ENCODE results near the gene CCSER2.

Gene CCSER2

DNA sequence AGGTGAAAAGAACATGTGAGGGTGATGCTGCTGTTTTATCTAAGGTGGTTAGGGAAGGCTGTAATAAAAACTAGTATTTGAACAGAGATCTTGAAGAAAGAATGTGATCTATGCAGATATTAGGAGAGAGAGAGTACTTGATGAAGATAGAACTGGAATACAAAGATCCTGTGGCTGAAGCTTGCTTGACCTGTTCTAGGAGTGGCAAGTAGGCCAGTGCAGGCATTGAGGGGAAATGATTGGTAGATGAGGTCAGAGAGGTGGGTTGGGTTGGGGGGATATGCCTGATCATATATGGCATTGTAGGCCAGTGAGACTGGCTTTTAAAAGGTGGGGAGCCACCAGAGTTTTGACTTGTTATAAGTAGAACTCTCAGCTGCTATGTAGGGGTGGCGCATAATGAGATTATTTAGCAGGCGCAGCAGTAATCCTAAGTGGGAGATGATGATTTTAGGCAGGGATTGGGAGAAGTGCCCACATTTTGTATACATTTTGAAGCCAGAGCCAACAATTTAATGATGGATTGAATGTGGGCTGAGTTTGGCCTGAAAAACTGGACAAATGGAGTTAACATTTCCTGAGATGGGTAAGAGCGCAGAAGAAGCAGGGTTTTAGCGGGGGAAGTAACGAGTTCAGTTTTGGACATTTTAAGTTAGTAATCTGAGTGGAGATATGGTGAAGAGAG is 8.2 kb downstream of the CCSER2 start:
- ATAC-seq, result peak; percentile 29; the same call in 2 of the 3 replicates
- no peak for TF ChIP-seq ZNF565 (CRISPR knock-in tag; conservative IDR thresholded peaks at IDR 0.05; ENCODE audit: low read depth)
- no peak for TF ChIP-seq TOX (CRISPR knock-in tag; IDR thresholded peaks at IDR 0.05; ENCODE audit: borderline replicate concordance)
- TF ChIP-seq, protein P1, sequence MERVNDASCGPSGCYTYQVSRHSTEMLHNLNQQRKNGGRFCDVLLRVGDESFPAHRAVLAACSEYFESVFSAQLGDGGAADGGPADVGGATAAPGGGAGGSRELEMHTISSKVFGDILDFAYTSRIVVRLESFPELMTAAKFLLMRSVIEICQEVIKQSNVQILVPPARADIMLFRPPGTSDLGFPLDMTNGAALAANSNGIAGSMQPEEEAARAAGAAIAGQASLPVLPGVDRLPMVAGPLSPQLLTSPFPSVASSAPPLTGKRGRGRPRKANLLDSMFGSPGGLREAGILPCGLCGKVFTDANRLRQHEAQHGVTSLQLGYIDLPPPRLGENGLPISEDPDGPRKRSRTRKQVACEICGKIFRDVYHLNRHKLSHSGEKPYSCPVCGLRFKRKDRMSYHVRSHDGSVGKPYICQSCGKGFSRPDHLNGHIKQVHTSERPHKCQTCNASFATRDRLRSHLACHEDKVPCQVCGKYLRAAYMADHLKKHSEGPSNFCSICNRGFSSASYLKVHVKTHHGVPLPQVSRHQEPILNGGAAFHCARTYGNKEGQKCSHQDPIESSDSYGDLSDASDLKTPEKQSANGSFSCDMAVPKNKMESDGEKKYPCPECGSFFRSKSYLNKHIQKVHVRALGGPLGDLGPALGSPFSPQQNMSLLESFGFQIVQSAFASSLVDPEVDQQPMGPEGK (CRISPR knock-in tag; IDR thresholded peaks at IDR 0.05; ENCODE audit: borderline replicate concordance), result no peak
- TF ChIP-seq, protein P2, sequence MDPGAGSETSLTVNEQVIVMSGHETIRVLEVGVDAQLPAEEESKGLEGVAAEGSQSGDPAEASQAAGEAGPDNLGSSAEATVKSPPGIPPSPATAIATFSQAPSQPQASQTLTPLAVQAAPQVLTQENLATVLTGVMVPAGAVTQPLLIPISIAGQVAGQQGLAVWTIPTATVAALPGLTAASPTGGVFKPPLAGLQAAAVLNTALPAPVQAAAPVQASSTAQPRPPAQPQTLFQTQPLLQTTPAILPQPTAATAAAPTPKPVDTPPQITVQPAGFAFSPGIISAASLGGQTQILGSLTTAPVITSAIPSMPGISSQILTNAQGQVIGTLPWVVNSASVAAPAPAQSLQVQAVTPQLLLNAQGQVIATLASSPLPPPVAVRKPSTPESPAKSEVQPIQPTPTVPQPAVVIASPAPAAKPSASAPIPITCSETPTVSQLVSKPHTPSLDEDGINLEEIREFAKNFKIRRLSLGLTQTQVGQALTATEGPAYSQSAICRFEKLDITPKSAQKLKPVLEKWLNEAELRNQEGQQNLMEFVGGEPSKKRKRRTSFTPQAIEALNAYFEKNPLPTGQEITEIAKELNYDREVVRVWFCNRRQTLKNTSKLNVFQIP (CRISPR knock-in tag; IDR thresholded peaks at IDR 0.05; ENCODE audit: borderline replicate concordance, low read depth), result no peak
- TF ChIP-seq TCF4 (CRISPR knock-in tag; IDR thresholded peaks at IDR 0.05; ENCODE audit: borderline replicate concordance), result no peak
- TF ChIP-seq, protein P3, sequence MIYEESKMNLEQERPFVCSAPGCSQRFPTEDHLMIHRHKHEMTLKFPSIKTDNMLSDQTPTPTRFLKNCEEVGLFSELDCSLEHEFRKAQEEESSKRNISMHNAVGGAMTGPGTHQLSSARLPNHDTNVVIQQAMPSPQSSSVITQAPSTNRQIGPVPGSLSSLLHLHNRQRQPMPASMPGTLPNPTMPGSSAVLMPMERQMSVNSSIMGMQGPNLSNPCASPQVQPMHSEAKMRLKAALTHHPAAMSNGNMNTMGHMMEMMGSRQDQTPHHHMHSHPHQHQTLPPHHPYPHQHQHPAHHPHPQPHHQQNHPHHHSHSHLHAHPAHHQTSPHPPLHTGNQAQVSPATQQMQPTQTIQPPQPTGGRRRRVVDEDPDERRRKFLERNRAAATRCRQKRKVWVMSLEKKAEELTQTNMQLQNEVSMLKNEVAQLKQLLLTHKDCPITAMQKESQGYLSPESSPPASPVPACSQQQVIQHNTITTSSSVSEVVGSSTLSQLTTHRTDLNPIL (CRISPR knock-in tag; IDR thresholded peaks at IDR 0.05; ENCODE audit: low read depth), result no peak
- no peak for TF ChIP-seq PPARA (CRISPR knock-in tag; IDR thresholded peaks at IDR 0.05; ENCODE audit: borderline replicate concordance)
- TF ChIP-seq BACH2 (CRISPR knock-in tag; IDR thresholded peaks at IDR 0.05; ENCODE audit: borderline replicate concordance), result no peak
- TF ChIP-seq, protein P4, sequence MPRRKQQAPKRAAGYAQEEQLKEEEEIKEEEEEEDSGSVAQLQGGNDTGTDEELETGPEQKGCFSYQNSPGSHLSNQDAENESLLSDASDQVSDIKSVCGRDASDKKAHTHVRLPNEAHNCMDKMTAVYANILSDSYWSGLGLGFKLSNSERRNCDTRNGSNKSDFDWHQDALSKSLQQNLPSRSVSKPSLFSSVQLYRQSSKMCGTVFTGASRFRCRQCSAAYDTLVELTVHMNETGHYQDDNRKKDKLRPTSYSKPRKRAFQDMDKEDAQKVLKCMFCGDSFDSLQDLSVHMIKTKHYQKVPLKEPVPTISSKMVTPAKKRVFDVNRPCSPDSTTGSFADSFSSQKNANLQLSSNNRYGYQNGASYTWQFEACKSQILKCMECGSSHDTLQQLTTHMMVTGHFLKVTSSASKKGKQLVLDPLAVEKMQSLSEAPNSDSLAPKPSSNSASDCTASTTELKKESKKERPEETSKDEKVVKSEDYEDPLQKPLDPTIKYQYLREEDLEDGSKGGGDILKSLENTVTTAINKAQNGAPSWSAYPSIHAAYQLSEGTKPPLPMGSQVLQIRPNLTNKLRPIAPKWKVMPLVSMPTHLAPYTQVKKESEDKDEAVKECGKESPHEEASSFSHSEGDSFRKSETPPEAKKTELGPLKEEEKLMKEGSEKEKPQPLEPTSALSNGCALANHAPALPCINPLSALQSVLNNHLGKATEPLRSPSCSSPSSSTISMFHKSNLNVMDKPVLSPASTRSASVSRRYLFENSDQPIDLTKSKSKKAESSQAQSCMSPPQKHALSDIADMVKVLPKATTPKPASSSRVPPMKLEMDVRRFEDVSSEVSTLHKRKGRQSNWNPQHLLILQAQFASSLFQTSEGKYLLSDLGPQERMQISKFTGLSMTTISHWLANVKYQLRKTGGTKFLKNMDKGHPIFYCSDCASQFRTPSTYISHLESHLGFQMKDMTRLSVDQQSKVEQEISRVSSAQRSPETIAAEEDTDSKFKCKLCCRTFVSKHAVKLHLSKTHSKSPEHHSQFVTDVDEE (CRISPR knock-in tag; IDR thresholded peaks at IDR 0.05), result no peak
- no peak for TF ChIP-seq OSR1 (CRISPR knock-in tag; IDR thresholded peaks at IDR 0.05)
- no peak for TF ChIP-seq ZC3H10 (CRISPR knock-in tag; IDR thresholded peaks at IDR 0.05)
- TF ChIP-seq GLIS3 (CRISPR knock-in tag; IDR thresholded peaks at IDR 0.05), result no peak
- no peak for TF ChIP-seq ZNF70 (CRISPR knock-in tag; IDR thresholded peaks at IDR 0.05)
- TF ChIP-seq ZFP3 (CRISPR knock-in tag; IDR thresholded peaks at IDR 0.05), result no peak
- no peak for TF ChIP-seq ESRRG (CRISPR knock-in tag; IDR thresholded peaks at IDR 0.05)
- TF ChIP-seq ZFP30 (CRISPR knock-in tag; IDR thresholded peaks at IDR 0.05), result no peak
- TF ChIP-seq, protein P5, sequence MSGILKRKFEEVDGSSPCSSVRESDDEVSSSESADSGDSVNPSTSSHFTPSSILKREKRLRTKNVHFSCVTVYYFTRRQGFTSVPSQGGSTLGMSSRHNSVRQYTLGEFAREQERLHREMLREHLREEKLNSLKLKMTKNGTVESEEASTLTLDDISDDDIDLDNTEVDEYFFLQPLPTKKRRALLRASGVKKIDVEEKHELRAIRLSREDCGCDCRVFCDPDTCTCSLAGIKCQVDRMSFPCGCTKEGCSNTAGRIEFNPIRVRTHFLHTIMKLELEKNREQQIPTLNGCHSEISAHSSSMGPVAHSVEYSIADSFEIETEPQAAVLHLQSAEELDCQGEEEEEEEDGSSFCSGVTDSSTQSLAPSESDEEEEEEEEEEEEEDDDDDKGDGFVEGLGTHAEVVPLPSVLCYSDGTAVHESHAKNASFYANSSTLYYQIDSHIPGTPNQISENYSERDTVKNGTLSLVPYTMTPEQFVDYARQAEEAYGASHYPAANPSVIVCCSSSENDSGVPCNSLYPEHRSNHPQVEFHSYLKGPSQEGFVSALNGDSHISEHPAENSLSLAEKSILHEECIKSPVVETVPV (CRISPR knock-in tag; IDR thresholded peaks at IDR 0.05), result no peak
- TF ChIP-seq RARB (CRISPR knock-in tag; IDR thresholded peaks at IDR 0.05), result no peak
- TF ChIP-seq ZNF8 (CRISPR knock-in tag; IDR thresholded peaks at IDR 0.05), result no peak
- TF ChIP-seq SNAI2 (CRISPR knock-in tag; IDR thresholded peaks at IDR 0.05), result no peak

DNA sequence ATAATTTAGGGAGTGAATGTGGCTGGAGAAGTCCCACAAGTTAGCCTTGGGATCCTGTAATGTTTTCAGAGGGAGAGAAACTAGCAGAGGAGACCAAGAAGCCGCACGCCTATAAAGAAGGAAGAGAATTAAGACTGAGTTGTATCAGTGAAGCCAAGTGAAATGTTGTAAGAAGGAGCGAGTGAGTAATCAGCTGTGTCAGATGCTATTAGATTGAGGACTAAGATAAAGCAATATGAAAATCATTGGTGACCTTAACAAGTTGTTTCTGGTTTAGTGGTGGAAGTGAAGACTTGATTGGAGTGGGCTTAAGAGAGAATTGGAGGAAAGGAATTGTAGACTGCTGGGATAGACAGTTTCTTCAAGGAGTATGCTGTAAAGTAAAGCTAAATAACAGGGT is 8.8 kb downstream of the CCSER2 start:
- TF ChIP-seq ZFP3 (CRISPR knock-in tag; IDR thresholded peaks at IDR 0.05) (peak; percentile 51; the same call in 1 of the 2 replicates), ISL1 (CRISPR knock-in tag; IDR thresholded peaks at IDR 0.05) (peak; percentile 96), SNAI2 (CRISPR knock-in tag; IDR thresholded peaks at IDR 0.05) (peak; percentile 74; the same call in 1 of the 2 replicates), ZFP30 (CRISPR knock-in tag; IDR thresholded peaks at IDR 0.05) (no peak), GLIS3 (CRISPR knock-in tag; IDR thresholded peaks at IDR 0.05) (no peak), CSDC2 (CRISPR knock-in tag; IDR thresholded peaks at IDR 0.05) (0 out of 2 replicates have a peak, but pooled peaks have one; percentile 33)
- TF ChIP-seq, protein P2 (CRISPR knock-in tag; IDR thresholded peaks at IDR 0.05; ENCODE audit: borderline replicate concordance, low read depth), result no peak
- TF ChIP-seq, protein P3 (CRISPR knock-in tag; IDR thresholded peaks at IDR 0.05; ENCODE audit: low read depth), result 0 out of 2 replicates have a peak, but pooled peaks have one; percentile 25
- TF ChIP-seq, protein P5 (CRISPR knock-in tag; IDR thresholded peaks at IDR 0.05), result no peak
- ATAC-seq, result peak; percentile 88

All from SK-N-SH treated with all-trans-retinoic acid at 6 μM for 48 hours (cell line).